Measurements from ENCODE around the gene DDB1. TPM values are rescaled to one million over a fixed set of nuclear protein-coding genes. Genes with fewer than 3 reads are reported as not detected.

Gene DDB1
- polyA plus RNA-seq, 1 of the 3 experiments (the other 2 are of a cell fraction), result 170 TPM

GRCh38 chr11:61353131-61354067 is 20.5 kb upstream of the DDB1 start:
- 85% methylated on average over 15 of the region's 15 CpGs for WGBS (ENCODE audit: low lambda C conversion rate)
- Histone ChIP-seq H4K20me1 (ENCODE audit: insufficient read depth) (no peaks in the 10 kb centered on the region), H3K4me3 (ENCODE audit: low read depth in 2 of 2, low read length in 1 of 2) (no peak overlapping the region), H3K4me1 (ENCODE audit: control insufficient read depth in 1 of 2, insufficient read depth in 2 of 2, low read depth in 1 of 2, low read length in 1 of 2) (peaks cover 0 to 3% of the 10 kb centered on the region in 2 experiments; a peak in 1 of 4 replicates), H3K27ac (ENCODE audit: low read depth in 2 of 2, low read length in 1 of 2) (no peak overlapping the region), H3K79me2 (ENCODE audit: insufficient read depth) (no peaks in the 10 kb centered on the region), H3K9me2 (no peaks in the 10 kb centered on the region), H3K36me3 (replicated peaks in 1 of 2; ENCODE audit: control insufficient read depth in 1 of 2, insufficient read depth in 2 of 2, low read length in 1 of 2) (peaks cover 5 to 29% of the 10 kb centered on the region in 2 experiments), H3K9me3 (no peaks in the 10 kb centered on the region), H3K4me2 (no peak overlapping the region), H2AFZ (ENCODE audit: low read depth) (no peak overlapping the region), H3K27me3 (ENCODE audit: insufficient read depth) (no peaks in the 10 kb centered on the region), H3F3A (replicated peaks; ENCODE audit: insufficient read depth) (no peaks in the 10 kb centered on the region), H3K9ac (no peak overlapping the region)
- no peak for DNase-seq
- CTCF ChIA-PET, result interaction anchor here (1.0 to 5.8 kb wide), 4 partner anchors 9 to 33 kb away, joined by 3 to 29 read pairs (median 5); partner anchors contain the start of genes CYB561A3 and TMEM138
- POLR2A ChIA-PET, result interaction anchor here (1.3 kb wide), 1 partner anchor 8 kb away, joined by 8 read pairs; the partner anchor contains the start of genes CYB561A3 and TMEM138
- no peak for TF ChIP-seq MEF2A (IDR thresholded peaks at IDR 0.05; ENCODE audit: borderline replicate concordance, low read depth)
- TF ChIP-seq, protein P1, sequence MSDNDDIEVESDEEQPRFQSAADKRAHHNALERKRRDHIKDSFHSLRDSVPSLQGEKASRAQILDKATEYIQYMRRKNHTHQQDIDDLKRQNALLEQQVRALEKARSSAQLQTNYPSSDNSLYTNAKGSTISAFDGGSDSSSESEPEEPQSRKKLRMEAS (IDR thresholded peaks at IDR 0.05; ENCODE audit: low read depth), result no peak
- no peak for TF ChIP-seq FOSL2 (IDR thresholded peaks at IDR 0.05; ENCODE audit: borderline replicate concordance, low read depth)
- no peak for TF ChIP-seq SMC3 (IDR thresholded peaks at IDR 0.05; ENCODE audit: low read depth, low read length)
- TF ChIP-seq EP300 (IDR thresholded peaks at IDR 0.05; ENCODE audit: borderline replicate concordance in 1 of 2, low read depth in 1 of 2, low read length in 1 of 2), result no peak

GRCh38 chr11:61352038-61352437 is 19.1 kb upstream of the DDB1 start:
- CTCF ChIA-PET, result interaction anchor here (0.7 to 1.9 kb wide), 3 partner anchors 10 to 33 kb away, joined by 3 to 8 read pairs (median 6); partner anchors contain the start of genes CYB561A3 and TMEM138
- TF ChIP-seq, protein P2, sequence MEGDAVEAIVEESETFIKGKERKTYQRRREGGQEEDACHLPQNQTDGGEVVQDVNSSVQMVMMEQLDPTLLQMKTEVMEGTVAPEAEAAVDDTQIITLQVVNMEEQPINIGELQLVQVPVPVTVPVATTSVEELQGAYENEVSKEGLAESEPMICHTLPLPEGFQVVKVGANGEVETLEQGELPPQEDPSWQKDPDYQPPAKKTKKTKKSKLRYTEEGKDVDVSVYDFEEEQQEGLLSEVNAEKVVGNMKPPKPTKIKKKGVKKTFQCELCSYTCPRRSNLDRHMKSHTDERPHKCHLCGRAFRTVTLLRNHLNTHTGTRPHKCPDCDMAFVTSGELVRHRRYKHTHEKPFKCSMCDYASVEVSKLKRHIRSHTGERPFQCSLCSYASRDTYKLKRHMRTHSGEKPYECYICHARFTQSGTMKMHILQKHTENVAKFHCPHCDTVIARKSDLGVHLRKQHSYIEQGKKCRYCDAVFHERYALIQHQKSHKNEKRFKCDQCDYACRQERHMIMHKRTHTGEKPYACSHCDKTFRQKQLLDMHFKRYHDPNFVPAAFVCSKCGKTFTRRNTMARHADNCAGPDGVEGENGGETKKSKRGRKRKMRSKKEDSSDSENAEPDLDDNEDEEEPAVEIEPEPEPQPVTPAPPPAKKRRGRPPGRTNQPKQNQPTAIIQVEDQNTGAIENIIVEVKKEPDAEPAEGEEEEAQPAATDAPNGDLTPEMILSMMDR (IDR thresholded peaks at IDR 0.05), result no peak
- TF ChIP-seq TEAD4 (IDR thresholded peaks at IDR 0.05; ENCODE audit: borderline replicate concordance, insufficient read depth), result no peak
- TF ChIP-seq, protein P3, sequence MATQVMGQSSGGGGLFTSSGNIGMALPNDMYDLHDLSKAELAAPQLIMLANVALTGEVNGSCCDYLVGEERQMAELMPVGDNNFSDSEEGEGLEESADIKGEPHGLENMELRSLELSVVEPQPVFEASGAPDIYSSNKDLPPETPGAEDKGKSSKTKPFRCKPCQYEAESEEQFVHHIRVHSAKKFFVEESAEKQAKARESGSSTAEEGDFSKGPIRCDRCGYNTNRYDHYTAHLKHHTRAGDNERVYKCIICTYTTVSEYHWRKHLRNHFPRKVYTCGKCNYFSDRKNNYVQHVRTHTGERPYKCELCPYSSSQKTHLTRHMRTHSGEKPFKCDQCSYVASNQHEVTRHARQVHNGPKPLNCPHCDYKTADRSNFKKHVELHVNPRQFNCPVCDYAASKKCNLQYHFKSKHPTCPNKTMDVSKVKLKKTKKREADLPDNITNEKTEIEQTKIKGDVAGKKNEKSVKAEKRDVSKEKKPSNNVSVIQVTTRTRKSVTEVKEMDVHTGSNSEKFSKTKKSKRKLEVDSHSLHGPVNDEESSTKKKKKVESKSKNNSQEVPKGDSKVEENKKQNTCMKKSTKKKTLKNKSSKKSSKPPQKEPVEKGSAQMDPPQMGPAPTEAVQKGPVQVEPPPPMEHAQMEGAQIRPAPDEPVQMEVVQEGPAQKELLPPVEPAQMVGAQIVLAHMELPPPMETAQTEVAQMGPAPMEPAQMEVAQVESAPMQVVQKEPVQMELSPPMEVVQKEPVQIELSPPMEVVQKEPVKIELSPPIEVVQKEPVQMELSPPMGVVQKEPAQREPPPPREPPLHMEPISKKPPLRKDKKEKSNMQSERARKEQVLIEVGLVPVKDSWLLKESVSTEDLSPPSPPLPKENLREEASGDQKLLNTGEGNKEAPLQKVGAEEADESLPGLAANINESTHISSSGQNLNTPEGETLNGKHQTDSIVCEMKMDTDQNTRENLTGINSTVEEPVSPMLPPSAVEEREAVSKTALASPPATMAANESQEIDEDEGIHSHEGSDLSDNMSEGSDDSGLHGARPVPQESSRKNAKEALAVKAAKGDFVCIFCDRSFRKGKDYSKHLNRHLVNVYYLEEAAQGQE (IDR thresholded peaks at IDR 0.05; ENCODE audit: low read depth, low read length), result no peak
- TF ChIP-seq SMC3 (IDR thresholded peaks at IDR 0.05; ENCODE audit: low read depth, low read length), result no peak
- no peak for TF ChIP-seq SIN3A (IDR thresholded peaks at IDR 0.05; ENCODE audit: borderline replicate concordance, low read depth, low read length)
- no peak for TF ChIP-seq RCOR1 (IDR thresholded peaks at IDR 0.05; ENCODE audit: low read length)
- TF ChIP-seq, protein P4, sequence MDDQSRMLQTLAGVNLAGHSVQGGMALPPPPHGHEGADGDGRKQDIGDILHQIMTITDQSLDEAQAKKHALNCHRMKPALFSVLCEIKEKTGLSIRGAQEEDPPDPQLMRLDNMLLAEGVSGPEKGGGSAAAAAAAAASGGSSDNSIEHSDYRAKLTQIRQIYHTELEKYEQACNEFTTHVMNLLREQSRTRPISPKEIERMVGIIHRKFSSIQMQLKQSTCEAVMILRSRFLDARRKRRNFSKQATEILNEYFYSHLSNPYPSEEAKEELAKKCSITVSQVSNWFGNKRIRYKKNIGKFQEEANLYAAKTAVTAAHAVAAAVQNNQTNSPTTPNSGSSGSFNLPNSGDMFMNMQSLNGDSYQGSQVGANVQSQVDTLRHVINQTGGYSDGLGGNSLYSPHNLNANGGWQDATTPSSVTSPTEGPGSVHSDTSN (IDR thresholded peaks at IDR 0.05), result no peak
- TF ChIP-seq MEF2A (IDR thresholded peaks at IDR 0.05; ENCODE audit: borderline replicate concordance, low read depth), result no peak
- no peak for TF ChIP-seq ELF1 (IDR thresholded peaks at IDR 0.05)
- TF ChIP-seq ZBTB33 (IDR thresholded peaks at IDR 0.05; ENCODE audit: borderline replicate concordance, low read depth), result no peak
- TF ChIP-seq MXI1 (IDR thresholded peaks at IDR 0.05; ENCODE audit: low read depth, low read length), result no peak
- TF ChIP-seq EP300 (IDR thresholded peaks at IDR 0.05; ENCODE audit: borderline replicate concordance in 1 of 2, low read depth in 1 of 2, low read length in 1 of 2), result no peak
- POLR2A ChIA-PET, result interaction anchor here (0.6 to 1.2 kb wide), 2 partner anchors 19 to 170 kb away, joined by 3 to 4 read pairs; no protein-coding TSS in a partner anchor

More at GRCh38 chr11:61352038-61352437, 19.1 kb upstream of the DDB1 start:
- H3K4me3 ChIP-seq (ENCODE audit: low read depth in 2 of 2, low read length in 1 of 2), result no peak overlapping the region
- H3K27ac ChIP-seq (ENCODE audit: low read depth in 2 of 2, low read length in 1 of 2), result no peak overlapping the region
- DNase-seq, result no peak
- H3K27me3 ChIP-seq (ENCODE audit: insufficient read depth), result no peaks in the 10 kb centered on the region
- no peak overlapping the region for H2AFZ ChIP-seq (ENCODE audit: low read depth)
- peaks cover 0 to 3% of the 10 kb centered on the region in 2 experiments; a peak in 1 of 4 replicates for H3K4me1 ChIP-seq (ENCODE audit: control insufficient read depth in 1 of 2, insufficient read depth in 2 of 2, low read depth in 1 of 2, low read length in 1 of 2)
- no peaks in the 10 kb centered on the region for H3K9me2 ChIP-seq
- peaks cover 5 to 36% of the 10 kb centered on the region in 2 experiments for H3K36me3 ChIP-seq (replicated peaks in 1 of 2; ENCODE audit: control insufficient read depth in 1 of 2, insufficient read depth in 2 of 2, low read length in 1 of 2)
- 83% methylated on average over 8 of the region's 8 CpGs for WGBS (ENCODE audit: low lambda C conversion rate)
- no peaks in the 10 kb centered on the region for H3F3A ChIP-seq (replicated peaks; ENCODE audit: insufficient read depth)
- H3K9ac ChIP-seq, result no peak overlapping the region
- no peaks in the 10 kb centered on the region for H3K9me3 ChIP-seq
- no peaks in the 10 kb centered on the region for H4K20me1 ChIP-seq (ENCODE audit: insufficient read depth)
- no peak overlapping the region for H3K4me2 ChIP-seq
- H3K79me2 ChIP-seq (ENCODE audit: insufficient read depth), result no peaks in the 10 kb centered on the region

Data from SK-N-SH (cell line).